Memory B cell (primary cell): Measurements from ENCODE around the gene PKIG.

Source experiments
- ATAC-seq: fragments of 150-1000 bp; cut with Tn5 transposase; 2 replicates; pipeline ENCODE4 v1.10.0; 2021; ENCODE audit warnings: low read depth, mild to moderate bottlenecking, moderate library complexity
- DNase-seq, 2 donors: peaks; one replicate each; pipeline ENCODE4 v3.0.0; 2022; ENCODE audit warnings: low spot score in 2 of 2
- H3K27ac Mint-ChIP-seq: one replicate; pipeline ENCODE4 v1.8.0; 2022; ENCODE audit warnings: mild to moderate bottlenecking, moderate library complexity, mixed read lengths
- H3K27me3 Mint-ChIP-seq: one replicate; pipeline ENCODE4 v1.8.0; 2022; ENCODE audit warnings: mixed read lengths
- H3K36me3 Mint-ChIP-seq: one replicate; pipeline ENCODE4 v1.8.0; 2022; ENCODE audit warnings: mild to moderate bottlenecking, mixed read lengths
- H3K4me1 Mint-ChIP-seq: one replicate; pipeline ENCODE4 v1.8.0; 2022; ENCODE audit warnings: mixed read lengths
- H3K4me3 Mint-ChIP-seq: one replicate; pipeline ENCODE4 v1.8.0; 2022; ENCODE audit warnings: mild to moderate bottlenecking, moderate library complexity, mixed read lengths
- H3K9me3 Mint-ChIP-seq: one replicate; pipeline ENCODE4 v1.8.0; 2022; ENCODE audit warnings: mixed read lengths

PKIG gene

GRCh38 chr20:44582311-44583025 lies at the start of gene PKIG:
TSS of gene PKIG (plus strand) at chr20:44582579. CDS start at chr20:44614557, 31,978 bp downstream.
- peak within 1 kb of the TSS; percentile 92 for H3K4me3 Mint-ChIP-seq
- no peaks in the 10 kb centered on the region for H3K9me3 Mint-ChIP-seq
- H3K27ac Mint-ChIP-seq, result peak within 1 kb of the TSS; percentile 97

GRCh38 chr20:44532981-44533331 lies 49.4 kb upstream of the PKIG start:
- Mint-ChIP-seq H3K4me3 (no peak overlapping the region), H3K36me3 (no peaks in the 10 kb centered on the region), H3K4me1 (peaks cover 7% of the 10 kb centered on the region), H3K9me3 (no peaks in the 10 kb centered on the region), H3K27me3 (no peaks in the 10 kb centered on the region), H3K27ac (no peak overlapping the region)
- DNase-seq (no peak), ATAC-seq (no peak)

More at GRCh38 chr20:44582311-44583025, at the start of gene PKIG:
- Mint-ChIP-seq H3K36me3 (no peaks in the 10 kb centered on the region), H3K4me1 (peaks cover 70% of the 10 kb centered on the region), H3K27me3 (no peaks in the 10 kb centered on the region)
- no peak for ATAC-seq
- no peak for DNase-seq

- Mint-ChIP-seq H3K9me3 (no peaks in the 10 kb centered on the region), H3K27me3 (no peaks in the 10 kb centered on the region), H3K4me1 (peaks cover 7% of the 10 kb centered on the region), H3K36me3 (no peaks in the 10 kb centered on the region), H3K4me3 (no peak overlapping the region), H3K27ac (no peak overlapping the region)
- DNase-seq (no peak), ATAC-seq (no peak)
Measured at GRCh38 chr20:44533928-44534327, 48.5 kb upstream of the PKIG start.

- no peak for DNase-seq
- no peaks in the 10 kb centered on the region for H3K36me3 Mint-ChIP-seq
- no peak for ATAC-seq
- H3K27ac Mint-ChIP-seq, result no peak overlapping the region
- H3K9me3 Mint-ChIP-seq, result no peaks in the 10 kb centered on the region
- no peaks in the 10 kb centered on the region for H3K27me3 Mint-ChIP-seq
- H3K4me1 Mint-ChIP-seq, result peaks cover 7% of the 10 kb centered on the region
- H3K4me3 Mint-ChIP-seq, result no peak overlapping the region
Measured at GRCh38 chr20:44536175-44536574, 46.2 kb upstream of the PKIG start.

- Mint-ChIP-seq H3K27me3 (no peaks in the 10 kb centered on the region), H3K27ac (no peak overlapping the region), H3K4me1 (peaks cover 3% of the 10 kb centered on the region), H3K4me3 (no peak overlapping the region), H3K9me3 (no peaks in the 10 kb centered on the region), H3K36me3 (no peaks in the 10 kb centered on the region)
- ATAC-seq, result no peak
- no peak for DNase-seq
Measured at GRCh38 chr20:44537993-44538392, 44.4 kb upstream of the PKIG start.

GRCh38 chr20:44540834-44541233 lies 41.5 kb upstream of the PKIG start:
- Mint-ChIP-seq H3K4me3 (no peak overlapping the region), H3K9me3 (no peaks in the 10 kb centered on the region), H3K4me1 (peaks cover 3% of the 10 kb centered on the region), H3K27ac (no peak overlapping the region), H3K36me3 (no peaks in the 10 kb centered on the region), H3K27me3 (no peaks in the 10 kb centered on the region)
- no peak for DNase-seq
- ATAC-seq, result no peak

GRCh38 chr20:44541992-44542391 lies 40.4 kb upstream of the PKIG start:
- no peaks in the 10 kb centered on the region for H3K9me3 Mint-ChIP-seq
- no peak overlapping the region for H3K4me3 Mint-ChIP-seq
- no peak overlapping the region for H3K27ac Mint-ChIP-seq
- ATAC-seq, result no peak
- no peaks in the 10 kb centered on the region for H3K4me1 Mint-ChIP-seq
- no peak for DNase-seq
- H3K27me3 Mint-ChIP-seq, result no peaks in the 10 kb centered on the region
- no peaks in the 10 kb centered on the region for H3K36me3 Mint-ChIP-seq

GRCh38 chr20:44542890-44543289 lies 39.5 kb upstream of the PKIG start:
- H3K9me3 Mint-ChIP-seq, result no peaks in the 10 kb centered on the region
- H3K4me1 Mint-ChIP-seq, result no peaks in the 10 kb centered on the region
- H3K36me3 Mint-ChIP-seq, result no peaks in the 10 kb centered on the region
- no peak for ATAC-seq
- DNase-seq, result no peak
- no peaks in the 10 kb centered on the region for H3K27me3 Mint-ChIP-seq
- no peak overlapping the region for H3K27ac Mint-ChIP-seq
- no peak overlapping the region for H3K4me3 Mint-ChIP-seq

GRCh38 chr20:44543358-44543757 lies 39.0 kb upstream of the PKIG start:
- no peak for ATAC-seq
- Mint-ChIP-seq H3K27ac (no peak overlapping the region), H3K36me3 (no peaks in the 10 kb centered on the region)

GRCh38 chr20:44544263-44544662 lies 38.1 kb upstream of the PKIG start:
- Mint-ChIP-seq H3K4me3 (no peak overlapping the region), H3K27ac (no peak overlapping the region), H3K27me3 (no peaks in the 10 kb centered on the region), H3K4me1 (no peaks in the 10 kb centered on the region), H3K9me3 (no peaks in the 10 kb centered on the region), H3K36me3 (no peaks in the 10 kb centered on the region)
- ATAC-seq (no peak), DNase-seq (no peak)

More at GRCh38 chr20:44543358-44543757, 39.0 kb upstream of the PKIG start:
- Mint-ChIP-seq H3K27me3 (no peaks in the 10 kb centered on the region), H3K4me3 (no peak overlapping the region), H3K9me3 (no peaks in the 10 kb centered on the region), H3K4me1 (no peaks in the 10 kb centered on the region)
- DNase-seq, result no peak

- ATAC-seq, result no peak
- no peaks in the 10 kb centered on the region for H3K36me3 Mint-ChIP-seq
- H3K27me3 Mint-ChIP-seq, result peaks cover 1% of the 10 kb centered on the region
- H3K4me3 Mint-ChIP-seq, result no peak overlapping the region
- no peak for DNase-seq
- no peaks in the 10 kb centered on the region for H3K4me1 Mint-ChIP-seq
- H3K9me3 Mint-ChIP-seq, result no peaks in the 10 kb centered on the region
- no peak overlapping the region for H3K27ac Mint-ChIP-seq
Measured at GRCh38 chr20:44547419-44547818, 35.0 kb upstream of the PKIG start.

GRCh38 chr20:44549123-44549522 lies 33.3 kb upstream of the PKIG start:
- DNase-seq, result no peak
- Mint-ChIP-seq H3K4me3 (no peak overlapping the region), H3K36me3 (no peaks in the 10 kb centered on the region), H3K27me3 (peaks cover 1% of the 10 kb centered on the region), H3K9me3 (no peaks in the 10 kb centered on the region), H3K27ac (no peak overlapping the region), H3K4me1 (peaks cover 3% of the 10 kb centered on the region)
- ATAC-seq, result no peak

- DNase-seq (no peak), ATAC-seq (no peak)
- H3K27me3 Mint-ChIP-seq, result peaks cover 1% of the 10 kb centered on the region
- no peaks in the 10 kb centered on the region for H3K36me3 Mint-ChIP-seq
- H3K9me3 Mint-ChIP-seq, result no peaks in the 10 kb centered on the region
- no peak overlapping the region for H3K4me3 Mint-ChIP-seq
- H3K4me1 Mint-ChIP-seq, result peaks cover 3% of the 10 kb centered on the region
- no peak overlapping the region for H3K27ac Mint-ChIP-seq
Measured at GRCh38 chr20:44552050-44552449, 30.3 kb upstream of the PKIG start.

GRCh38 chr20:44552568-44552949 lies 29.8 kb upstream of the PKIG start:
- Mint-ChIP-seq H3K36me3 (no peaks in the 10 kb centered on the region), H3K27me3 (peaks cover 1% of the 10 kb centered on the region), H3K9me3 (no peaks in the 10 kb centered on the region), H3K4me3 (no peak overlapping the region), H3K4me1 (peaks cover 3% of the 10 kb centered on the region), H3K27ac (no peak overlapping the region)
- DNase-seq (no peak), ATAC-seq (no peak)
